HG03457 (cell line): ENCODE data around the gene ACACA.

ENCODE experiments used
- ATAC-seq: cut with Tn5 transposase; IDR thresholded peaks from one replicate; pipeline ENCODE4 v1.9.1; 2021; ENCODE audit warnings: moderate number of reproducible peaks; ENCODE audit not compliant: unreplicated experiment

The ACACA gene

GRCh38 chr17:37137906-37138514 lies 268.6 kb downstream of the ACACA start:
- ATAC-seq = no peak

GRCh38 chr17:37137070-37137610 lies 269.5 kb downstream of the ACACA start:
- no peak for ATAC-seq

GRCh38 chr17:37135576-37135975 lies 271.1 kb downstream of the ACACA start:
- no peak for ATAC-seq

- ATAC-seq = no peak
These were observed 272.6 kb downstream of the ACACA start for GRCh38 chr17:37134050-37134449.

- no peak for ATAC-seq
These were observed 273.5 kb downstream of the ACACA start for GRCh38 chr17:37133136-37133535.

GRCh38 chr17:37131669-37132611 lies 274.7 kb downstream of the ACACA start:
- no peak for ATAC-seq

- no peak for ATAC-seq
These were observed 275.6 kb downstream of the ACACA start for GRCh38 chr17:37130984-37131446.

GRCh38 chr17:37124821-37125173 lies 281.8 kb downstream of the ACACA start:
- ATAC-seq = no peak

GRCh38 chr17:37123941-37124820 lies 282.5 kb downstream of the ACACA start:
- ATAC-seq = no peak

- ATAC-seq = no peak
These were observed 283.2 kb downstream of the ACACA start for GRCh38 chr17:37123386-37123785.

GRCh38 chr17:37121616-37122015 lies 285.0 kb downstream of the ACACA start:
- ATAC-seq = no peak

GRCh38 chr17:37118366-37119137 lies 288.1 kb downstream of the ACACA start:
- no peak for ATAC-seq

GRCh38 chr17:37117373-37118142 lies 289.1 kb downstream of the ACACA start:
- ATAC-seq = no peak

GRCh38 chr17:37116671-37117185 lies 289.9 kb downstream of the ACACA start:
- no peak for ATAC-seq

GRCh38 chr17:37111329-37111728 lies 295.3 kb downstream of the ACACA start:
- no peak for ATAC-seq

GRCh38 chr17:37110746-37111145 lies 295.9 kb downstream of the ACACA start:
- no peak for ATAC-seq

- ATAC-seq = no peak
These were observed 296.6 kb downstream of the ACACA start for GRCh38 chr17:37109731-37110710.

GRCh38 chr17:37109106-37109505 lies 297.5 kb downstream of the ACACA start:
- ATAC-seq = no peak
